ENCODE data around the gene KRTAP4-8. TPM values are rescaled to one million over a fixed set of nuclear protein-coding genes. Genes with fewer than 3 reads are reported as not detected.
"Not testable (repeated sequence)": the region's sequence is repeated elsewhere in the genome, so short reads cannot be mapped to it uniquely, and the experiment has no call there.

KRTAP4-8 gene
- total RNA-seq, 1 donor from 2014 or later, result not detected

DNA sequence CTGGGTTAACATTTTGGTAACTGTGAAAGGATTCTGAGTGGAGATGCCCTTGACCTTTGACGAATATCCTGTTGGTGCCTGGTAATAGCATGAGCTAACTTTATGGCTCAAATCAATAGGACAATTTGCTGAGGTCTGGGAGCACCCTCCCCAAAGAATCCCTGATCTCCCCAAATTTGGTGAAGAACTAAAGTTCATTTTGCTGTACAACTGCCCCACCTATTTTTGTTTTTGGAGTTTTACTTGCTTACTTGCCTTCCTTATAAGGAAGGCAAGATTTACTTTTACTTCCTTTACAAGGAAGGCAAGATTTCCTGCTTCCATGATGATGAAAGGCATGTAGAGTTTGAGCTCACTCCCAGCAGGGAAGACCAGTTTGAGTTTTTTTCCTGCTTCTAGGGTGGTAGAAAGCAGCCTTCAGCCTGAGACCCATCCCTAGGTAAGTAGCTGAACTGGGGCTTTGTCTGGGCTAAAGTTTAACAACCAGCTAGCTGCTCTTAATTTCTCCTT, 10.1 kb upstream of the KRTAP4-8 start:
- Histone ChIP-seq H3K27me3 (ENCODE audit: control insufficient read depth, insufficient read depth, low read length) (no peaks in the 10 kb centered on the region), H3K36me3 (ENCODE audit: control insufficient read depth, insufficient read depth, low read length) (no peaks in the 10 kb centered on the region), H3K4me3 (ENCODE audit: low read depth, low read length) (no peak overlapping the region)
- TF ChIP-seq, protein P1, sequence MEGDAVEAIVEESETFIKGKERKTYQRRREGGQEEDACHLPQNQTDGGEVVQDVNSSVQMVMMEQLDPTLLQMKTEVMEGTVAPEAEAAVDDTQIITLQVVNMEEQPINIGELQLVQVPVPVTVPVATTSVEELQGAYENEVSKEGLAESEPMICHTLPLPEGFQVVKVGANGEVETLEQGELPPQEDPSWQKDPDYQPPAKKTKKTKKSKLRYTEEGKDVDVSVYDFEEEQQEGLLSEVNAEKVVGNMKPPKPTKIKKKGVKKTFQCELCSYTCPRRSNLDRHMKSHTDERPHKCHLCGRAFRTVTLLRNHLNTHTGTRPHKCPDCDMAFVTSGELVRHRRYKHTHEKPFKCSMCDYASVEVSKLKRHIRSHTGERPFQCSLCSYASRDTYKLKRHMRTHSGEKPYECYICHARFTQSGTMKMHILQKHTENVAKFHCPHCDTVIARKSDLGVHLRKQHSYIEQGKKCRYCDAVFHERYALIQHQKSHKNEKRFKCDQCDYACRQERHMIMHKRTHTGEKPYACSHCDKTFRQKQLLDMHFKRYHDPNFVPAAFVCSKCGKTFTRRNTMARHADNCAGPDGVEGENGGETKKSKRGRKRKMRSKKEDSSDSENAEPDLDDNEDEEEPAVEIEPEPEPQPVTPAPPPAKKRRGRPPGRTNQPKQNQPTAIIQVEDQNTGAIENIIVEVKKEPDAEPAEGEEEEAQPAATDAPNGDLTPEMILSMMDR (IDR thresholded peaks at IDR 0.05; ENCODE audit: insufficient read depth, low read length, poor library complexity, severe bottlenecking), result no peak
- DNase-seq (ENCODE audit: low read depth), result no peak

DNA sequence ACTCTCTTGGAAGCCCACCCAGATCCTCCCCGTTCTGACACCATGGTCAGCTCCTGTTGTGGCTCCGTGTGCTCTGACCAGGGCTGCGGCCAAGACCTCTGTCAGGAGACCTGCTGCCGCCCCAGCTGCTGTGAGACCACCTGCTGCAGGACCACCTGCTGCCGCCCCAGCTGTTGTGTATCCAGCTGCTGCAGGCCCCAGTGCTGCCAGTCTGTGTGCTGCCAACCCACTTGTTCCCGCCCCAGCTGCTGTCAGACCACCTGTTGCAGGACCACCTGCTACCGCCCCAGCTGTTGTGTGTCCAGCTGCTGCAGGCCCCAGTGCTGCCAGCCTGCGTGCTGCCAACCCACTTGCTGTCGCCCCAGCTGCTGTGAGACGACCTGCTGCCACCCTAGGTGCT, 7.4 kb upstream of the KRTAP4-8 start, which contains the start of gene KRTAP4-9:
Gene KRTAP4-9 (plus strand): TSS at position 43 of the 400 bp plus-strand sequence. CDS start 0 bp downstream, at position 43.
- H3K27me3 ChIP-seq (ENCODE audit: control insufficient read depth, insufficient read depth, low read length); H3K36me3 ChIP-seq (ENCODE audit: control insufficient read depth, insufficient read depth, low read length); DNase-seq (ENCODE audit: low read depth); H3K4me3 ChIP-seq (ENCODE audit: low read depth, low read length): not testable (repeated sequence)

DNA sequence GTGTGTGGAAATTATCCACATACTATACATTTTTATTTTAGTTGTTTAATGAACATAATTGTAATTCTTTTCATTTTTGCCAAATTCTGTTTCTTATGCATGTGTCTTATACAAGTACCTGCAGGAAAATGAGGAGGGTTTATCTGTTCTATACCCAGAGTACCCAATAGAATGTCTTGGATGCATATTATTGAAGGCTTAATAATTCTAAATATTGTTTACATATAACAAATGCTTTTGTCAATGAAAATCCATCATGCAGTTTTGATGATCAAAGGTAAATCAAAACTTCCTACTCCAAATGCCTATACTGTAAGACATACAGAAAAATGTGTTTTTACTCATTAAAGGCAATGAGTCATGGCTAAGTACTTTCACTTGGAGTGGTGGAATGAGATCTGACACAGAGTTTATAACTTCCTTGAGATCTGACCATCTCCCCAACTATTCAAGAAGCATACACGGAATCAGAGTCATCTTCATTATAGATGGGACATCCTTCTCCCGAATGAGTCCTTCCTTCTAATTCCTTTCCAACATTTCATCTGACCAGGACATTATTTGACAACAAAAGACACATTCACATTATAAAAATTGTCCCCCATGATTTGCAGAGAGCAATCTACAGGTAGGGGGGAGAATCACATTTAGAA, 6.6 kb upstream of the KRTAP4-8 start:
- H3K4me3 ChIP-seq (ENCODE audit: low read depth, low read length); H3K27me3 ChIP-seq (ENCODE audit: control insufficient read depth, insufficient read depth, low read length); H3K36me3 ChIP-seq (ENCODE audit: control insufficient read depth, insufficient read depth, low read length): not testable (repeated sequence)
- DNase-seq (ENCODE audit: low read depth), result peak; percentile 29

DNA sequence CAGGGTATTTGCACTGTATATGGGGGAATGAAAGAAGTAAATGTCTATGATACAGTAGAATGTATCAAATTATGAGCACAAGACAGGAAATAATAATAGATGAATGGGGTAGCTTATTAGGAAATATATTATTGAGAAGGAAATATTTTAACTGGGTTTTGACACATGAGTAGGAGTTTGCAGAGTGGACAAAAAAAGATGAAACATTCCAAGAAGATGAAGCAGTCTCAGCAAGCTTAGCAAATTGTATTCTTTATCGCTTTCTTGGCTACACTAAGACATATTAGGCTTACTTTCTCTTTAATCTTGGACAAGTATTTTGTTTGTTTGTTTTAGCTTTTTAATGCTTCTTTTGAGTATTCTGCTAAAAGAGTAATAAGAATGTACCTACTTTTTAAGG, 6.0 kb upstream of the KRTAP4-8 start:
- H3K36me3 ChIP-seq (ENCODE audit: control insufficient read depth, insufficient read depth, low read length), result no peaks in the 10 kb centered on the region
- TF ChIP-seq, protein P1 (IDR thresholded peaks at IDR 0.05; ENCODE audit: insufficient read depth, low read length, poor library complexity, severe bottlenecking), result no peak
- no peak overlapping the region for H3K4me3 ChIP-seq (ENCODE audit: low read depth, low read length)
- DNase-seq (ENCODE audit: low read depth), result no peak
- no peaks in the 10 kb centered on the region for H3K27me3 ChIP-seq (ENCODE audit: control insufficient read depth, insufficient read depth, low read length)

DNA sequence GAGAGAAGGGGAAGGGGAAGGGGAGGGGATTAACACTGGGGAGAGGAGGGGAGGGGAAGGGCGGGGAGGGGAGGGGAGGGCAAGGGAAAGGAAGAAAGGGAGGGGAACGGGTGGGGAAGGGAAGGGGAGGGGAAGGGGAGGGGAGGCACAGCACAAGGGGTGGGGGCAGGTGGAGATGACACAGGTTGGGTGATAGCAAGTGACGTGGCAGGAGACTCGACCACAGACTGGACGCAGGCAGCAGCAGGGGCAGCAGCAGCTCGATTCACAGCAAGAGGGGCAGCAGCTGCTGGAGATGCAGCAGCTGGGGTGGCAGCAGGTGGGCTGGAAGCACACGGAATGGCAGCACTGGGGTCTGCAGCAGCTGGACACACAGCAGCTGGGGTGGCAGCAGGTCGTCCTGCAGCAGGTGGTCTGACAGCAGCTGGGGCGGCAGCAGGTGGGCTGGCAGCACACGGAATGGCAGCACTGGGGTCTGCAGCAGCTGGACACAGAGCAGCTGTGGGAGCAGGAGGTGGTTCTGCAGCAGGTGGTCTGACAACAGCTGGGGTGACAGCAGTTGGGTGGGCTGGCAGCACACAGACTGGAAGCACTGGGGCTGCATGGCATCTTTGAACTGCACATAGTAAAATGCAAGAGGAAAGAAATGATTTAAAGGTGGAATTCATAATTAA, 3.8 kb upstream of the KRTAP4-8 start, which contains the start of gene KRTAP4-16:
Gene KRTAP4-16 (minus strand): TSS at position 624 of the 674 bp plus-strand sequence. CDS start 0 bp downstream, at position 624.
- no peak for DNase-seq (ENCODE audit: low read depth)
- H3K27me3 ChIP-seq (ENCODE audit: control insufficient read depth, insufficient read depth, low read length), result no peaks in the 10 kb centered on the region
- TF ChIP-seq, protein P1 (IDR thresholded peaks at IDR 0.05; ENCODE audit: insufficient read depth, low read length, poor library complexity, severe bottlenecking), result no peak
- H3K36me3 ChIP-seq (ENCODE audit: control insufficient read depth, insufficient read depth, low read length), result no peaks in the 10 kb centered on the region
- no peak within 1 kb of the TSS for H3K4me3 ChIP-seq (ENCODE audit: low read depth, low read length)

DNA sequence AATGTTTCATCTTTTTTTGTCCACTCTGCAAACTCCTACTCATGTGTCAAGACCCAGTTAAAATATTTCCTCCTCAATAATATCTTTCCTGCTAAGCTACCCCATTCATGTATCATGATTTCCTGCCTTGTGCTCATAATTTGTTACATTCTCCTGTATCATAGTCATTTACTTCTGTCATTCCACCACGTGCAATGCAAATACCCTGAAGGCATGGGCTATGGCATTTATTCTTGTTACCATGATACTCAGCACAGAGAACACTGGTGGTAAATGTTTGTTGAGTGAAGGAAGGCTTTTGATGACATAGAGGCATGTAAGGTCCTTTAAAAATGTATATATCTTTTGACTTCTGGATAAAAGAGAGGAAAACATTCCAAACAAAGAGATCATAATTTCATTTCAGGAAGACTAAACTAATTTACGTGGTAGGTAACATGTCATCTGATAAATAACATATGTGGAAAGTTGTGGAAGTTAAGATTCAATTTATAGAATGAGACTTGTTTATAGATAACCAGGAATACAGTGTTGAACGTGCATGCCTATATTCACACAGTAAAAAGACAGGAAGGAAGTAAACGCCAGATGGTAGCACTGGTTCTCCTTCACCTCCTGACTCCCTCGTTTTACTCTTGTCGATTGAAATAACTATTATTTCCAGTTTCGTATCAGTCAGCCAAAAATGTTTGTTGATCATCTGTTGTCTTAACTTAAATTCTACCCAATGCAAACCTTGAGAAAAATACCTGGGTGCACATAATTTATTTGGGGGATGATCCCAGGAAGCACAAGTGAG, 1.9 kb upstream of the KRTAP4-8 start:
- not testable (repeated sequence) for H3K27me3 ChIP-seq (ENCODE audit: control insufficient read depth, insufficient read depth, low read length)

DNA sequence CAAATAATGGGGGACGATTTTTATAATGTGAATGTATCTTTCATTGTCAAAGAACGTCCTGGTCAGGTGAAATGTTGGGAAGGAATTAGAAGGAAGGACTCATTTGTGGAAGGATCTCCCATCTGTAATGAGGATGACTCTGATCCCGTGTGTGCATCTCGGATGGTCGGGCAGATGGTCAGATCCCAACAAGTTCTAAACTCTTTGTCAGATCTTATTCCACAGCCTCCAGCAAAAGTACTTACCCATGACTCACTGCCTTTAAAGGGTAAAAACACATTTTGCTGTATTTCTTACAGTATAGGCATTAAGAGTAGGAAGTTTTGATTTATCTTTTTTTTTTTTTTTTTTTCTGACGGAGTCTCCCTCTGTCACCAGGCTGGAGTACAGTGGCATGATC, 539 bp upstream of the KRTAP4-8 start:
- no peak overlapping the region for H3K4me3 ChIP-seq (ENCODE audit: low read depth, low read length)
- TF ChIP-seq, protein P1 (IDR thresholded peaks at IDR 0.05; ENCODE audit: insufficient read depth, low read length, poor library complexity, severe bottlenecking), result no peak
- DNase-seq (ENCODE audit: low read depth), result no peak

More for the DNA sequence above, 1.9 kb upstream of the KRTAP4-8 start:
- not testable (repeated sequence) for H3K36me3 ChIP-seq (ENCODE audit: control insufficient read depth, insufficient read depth, low read length); DNase-seq (ENCODE audit: low read depth); H3K4me3 ChIP-seq (ENCODE audit: low read depth, low read length)

More for the DNA sequence above, 539 bp upstream of the KRTAP4-8 start:
- no peaks in the 10 kb centered on the region for H3K27me3 ChIP-seq (ENCODE audit: control insufficient read depth, insufficient read depth, low read length)
- no peaks in the 10 kb centered on the region for H3K36me3 ChIP-seq (ENCODE audit: control insufficient read depth, insufficient read depth, low read length)
